K562 (cell line): ENCODE measurements around the gene MAZ. TPM values are rescaled to one million over a fixed set of nuclear protein-coding genes. Genes with fewer than 3 reads are reported as not detected.

Experiments used
- CBFA2T2 ChIP-seq: fragments of 450-650 bp; conservative IDR thresholded peaks from 2 replicates; pipeline ENCODE4 v1.6.1; 2017; ENCODE audit warnings: mild to moderate bottlenecking
- CC2D1A ChIP-seq: fragments of 450-650 bp; IDR thresholded peaks from 2 replicates; pipeline ENCODE4 v1.6.1; 2017; ENCODE audit warnings: mild to moderate bottlenecking
- CREM ChIP-seq: IDR thresholded peaks from 2 replicates; pipeline ENCODE4 v1.6.1; 2014; ENCODE audit warnings: antibody characterized with exemption, low read depth
- ETV1 ChIP-seq: fragments of 450-650 bp; conservative IDR thresholded peaks from 2 replicates; pipeline ENCODE4 v1.6.1; 2016; ENCODE audit warnings: missing genetic modification characterization, control low read depth, low read depth, missing compliant biosample characterization
- RHOXF2B ChIP-seq: fragments of 250-450 bp; sonication (Bioruptor Pico); conservative IDR thresholded peaks from 2 replicates; pipeline ENCODE4 v1.5.1; 2021
- SUPT5H ChIP-seq: fragments of 450-650 bp; IDR thresholded peaks from 2 replicates; pipeline ENCODE4 v1.6.1; 2016
- U2AF1 ChIP-seq: fragments of 200-400 bp; formaldehyde crosslinking; optimal IDR thresholded peaks from 2 replicates; pipeline ENCODE3; 2017; ENCODE audit warnings: mild to moderate bottlenecking, low read depth, low read length, moderate library complexity
- ZFP91 ChIP-seq: sonication (generic); formaldehyde crosslinking; IDR thresholded peaks from 2 replicates; pipeline ENCODE4 v1.8.0; 2022; ENCODE audit warnings: mild to moderate bottlenecking, missing genetic modification reagents
- ZNF277 ChIP-seq: fragments of 250-450 bp; sonication (Bioruptor Pico); IDR thresholded peaks from 2 replicates; pipeline ENCODE4 v1.8.0; 2022; ENCODE audit warnings: inconsistent platforms, mild to moderate bottlenecking, moderate library complexity, borderline replicate concordance
- ZNF57 ChIP-seq: fragments of 450-650 bp; formaldehyde crosslinking; IDR thresholded peaks from 2 replicates; pipeline ENCODE4 v1.4.0; 2020; ENCODE audit warnings: mild to moderate bottlenecking, moderate library complexity
- ZNF740 ChIP-seq, 3 experiments: fragments of 200-800 bp in 1 of 3; sonication (Bioruptor generic) in 1 of 3; sonication (generic) in 1 of 3; formaldehyde crosslinking in 1 of 3; IDR thresholded peaks; 2 replicates each; pipeline versions ENCODE4 v1.6.1 to v1.8.0; 2016 to 2022; ENCODE audit warnings: mild to moderate bottlenecking in 2 of 3, missing compliant biosample characterization in 2 of 3, missing genetic modification characterization in 2 of 3, missing genetic modification reagents in 1 of 3
- ZNF785 ChIP-seq: fragments of 250-450 bp; sonication (Bioruptor Pico); IDR thresholded peaks from 2 replicates; pipeline ENCODE4 v1.4.0; 2020; ENCODE audit warnings: mild to moderate bottlenecking
- polyA plus RNA-seq, 8 experiments: library from polyadenylated mRNA; depleted of rRNA in 4 of 8; stranded (reverse) in 5 of 8; unstranded in 3 of 8; fragments of >200 nt; fragmentation: Nextera tagmentation in 2 of 8; fragmentation: Illumina TruSeq in 1 of 8; extraction: Ambion mirVana in 2 of 8; extraction: Trizol in 1 of 8; gene quantifications; 2 replicates each; pipeline versions ENCODE4 v1.2.1 to v1.2.3, GENCODE V29; 2011 to 2014; ENCODE audit warnings: inconsistent platforms in 1 of 8, missing spikeins in 1 of 8
- total RNA-seq, 7 experiments: library from RNA; depleted of rRNA in 6 of 7; stranded (reverse); fragments of >200 nt in 6 of 7; fragmentation: Illumina TruSeq in 2 of 7; extraction: Trizol in 2 of 7; gene quantifications; 2 replicates each; pipeline versions ENCODE4 v1.2.1 to v1.2.3, GENCODE V29; 2011 to 2021; ENCODE audit warnings: low replicate concordance in 1 of 7
- TF ChIP-seq, protein P1 (sequence below): fragments of 450-650 bp; IDR thresholded peaks from 2 replicates; pipeline ENCODE4 v1.6.1; 2016; ENCODE audit warnings: borderline replicate concordance
- TF ChIP-seq, protein P2 (sequence below): fragments of 450-650 bp; IDR thresholded peaks from 2 replicates; pipeline ENCODE4 v1.6.1; 2016; ENCODE audit warnings: missing biosample characterization, missing genetic modification characterization
- TF ChIP-seq, protein P3 (sequence below): fragments of 250-450 bp; sonication (Bioruptor Pico); IDR thresholded peaks from 2 replicates; pipeline ENCODE4 v1.5.0; 2021

The MAZ gene
- total and polyA plus RNA-seq, 9 of the 15 experiments (the other 6 are each of a cell fraction or from before 2014, with no cell fraction given) = 45.4 to 532 (median 250) TPM

- TF ChIP-seq SUPT5H (no peak), ZFP91 (CRISPR knock-in tag) (no peak), ZNF740 (CRISPR knock-in tag; IDR thresholded peaks at IDR 0.05) (no peak), ZNF740 (tag; IDR thresholded peaks at IDR 0.05) (no peak), ZNF785 (CRISPR knock-in tag) (no peak), RHOXF2B (CRISPR knock-in tag) (0 out of 2 replicates have a peak, but pooled peaks have one; percentile 41), ETV1 (tag) (no peak), CC2D1A (0 out of 2 replicates have a peak, but pooled peaks have one; percentile 27), CREM (peak; percentile 84), ZNF57 (CRISPR knock-in tag) (no peak), ZNF277 (no peak), CBFA2T2 (no peak), U2AF1 (no peak)
- TF ChIP-seq, protein P1, sequence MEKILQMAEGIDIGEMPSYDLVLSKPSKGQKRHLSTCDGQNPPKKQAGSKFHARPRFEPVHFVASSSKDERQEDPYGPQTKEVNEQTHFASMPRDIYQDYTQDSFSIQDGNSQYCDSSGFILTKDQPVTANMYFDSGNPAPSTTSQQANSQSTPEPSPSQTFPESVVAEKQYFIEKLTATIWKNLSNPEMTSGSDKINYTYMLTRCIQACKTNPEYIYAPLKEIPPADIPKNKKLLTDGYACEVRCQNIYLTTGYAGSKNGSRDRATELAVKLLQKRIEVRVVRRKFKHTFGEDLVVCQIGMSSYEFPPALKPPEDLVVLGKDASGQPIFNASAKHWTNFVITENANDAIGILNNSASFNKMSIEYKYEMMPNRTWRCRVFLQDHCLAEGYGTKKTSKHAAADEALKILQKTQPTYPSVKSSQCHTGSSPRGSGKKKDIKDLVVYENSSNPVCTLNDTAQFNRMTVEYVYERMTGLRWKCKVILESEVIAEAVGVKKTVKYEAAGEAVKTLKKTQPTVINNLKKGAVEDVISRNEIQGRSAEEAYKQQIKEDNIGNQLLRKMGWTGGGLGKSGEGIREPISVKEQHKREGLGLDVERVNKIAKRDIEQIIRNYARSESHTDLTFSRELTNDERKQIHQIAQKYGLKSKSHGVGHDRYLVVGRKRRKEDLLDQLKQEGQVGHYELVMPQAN = no peak
- TF ChIP-seq, protein P2, sequence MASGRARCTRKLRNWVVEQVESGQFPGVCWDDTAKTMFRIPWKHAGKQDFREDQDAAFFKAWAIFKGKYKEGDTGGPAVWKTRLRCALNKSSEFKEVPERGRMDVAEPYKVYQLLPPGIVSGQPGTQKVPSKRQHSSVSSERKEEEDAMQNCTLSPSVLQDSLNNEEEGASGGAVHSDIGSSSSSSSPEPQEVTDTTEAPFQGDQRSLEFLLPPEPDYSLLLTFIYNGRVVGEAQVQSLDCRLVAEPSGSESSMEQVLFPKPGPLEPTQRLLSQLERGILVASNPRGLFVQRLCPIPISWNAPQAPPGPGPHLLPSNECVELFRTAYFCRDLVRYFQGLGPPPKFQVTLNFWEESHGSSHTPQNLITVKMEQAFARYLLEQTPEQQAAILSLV (tag) = no peak
- TF ChIP-seq, protein P3, sequence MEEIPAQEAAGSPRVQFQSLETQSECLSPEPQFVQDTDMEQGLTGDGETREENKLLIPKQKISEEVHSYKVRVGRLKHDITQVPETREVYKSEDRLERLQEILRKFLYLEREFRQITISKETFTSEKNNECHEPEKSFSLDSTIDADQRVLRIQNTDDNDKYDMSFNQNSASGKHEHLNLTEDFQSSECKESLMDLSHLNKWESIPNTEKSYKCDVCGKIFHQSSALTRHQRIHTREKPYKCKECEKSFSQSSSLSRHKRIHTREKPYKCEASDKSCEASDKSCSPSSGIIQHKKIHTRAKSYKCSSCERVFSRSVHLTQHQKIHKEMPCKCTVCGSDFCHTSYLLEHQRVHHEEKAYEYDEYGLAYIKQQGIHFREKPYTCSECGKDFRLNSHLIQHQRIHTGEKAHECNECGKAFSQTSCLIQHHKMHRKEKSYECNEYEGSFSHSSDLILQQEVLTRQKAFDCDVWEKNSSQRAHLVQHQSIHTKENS (CRISPR knock-in tag) = no peak
Measured at GRCh38 chr16:29784901-29785500, 21.3 kb upstream of the MAZ start (continued).
